Measurements from ENCODE around the gene LRRC51. TPM values are rescaled to one million over a fixed set of nuclear protein-coding genes. Genes with fewer than 3 reads are reported as not detected.
A peak's percentile ranks its signal among the peaks of the same experiment; 100 is the strongest.

Gene LRRC51
- total and polyA plus RNA-seq, 3 donors from 2014 or later = 50.8 to 200 (median 84.6) TPM

DNA sequence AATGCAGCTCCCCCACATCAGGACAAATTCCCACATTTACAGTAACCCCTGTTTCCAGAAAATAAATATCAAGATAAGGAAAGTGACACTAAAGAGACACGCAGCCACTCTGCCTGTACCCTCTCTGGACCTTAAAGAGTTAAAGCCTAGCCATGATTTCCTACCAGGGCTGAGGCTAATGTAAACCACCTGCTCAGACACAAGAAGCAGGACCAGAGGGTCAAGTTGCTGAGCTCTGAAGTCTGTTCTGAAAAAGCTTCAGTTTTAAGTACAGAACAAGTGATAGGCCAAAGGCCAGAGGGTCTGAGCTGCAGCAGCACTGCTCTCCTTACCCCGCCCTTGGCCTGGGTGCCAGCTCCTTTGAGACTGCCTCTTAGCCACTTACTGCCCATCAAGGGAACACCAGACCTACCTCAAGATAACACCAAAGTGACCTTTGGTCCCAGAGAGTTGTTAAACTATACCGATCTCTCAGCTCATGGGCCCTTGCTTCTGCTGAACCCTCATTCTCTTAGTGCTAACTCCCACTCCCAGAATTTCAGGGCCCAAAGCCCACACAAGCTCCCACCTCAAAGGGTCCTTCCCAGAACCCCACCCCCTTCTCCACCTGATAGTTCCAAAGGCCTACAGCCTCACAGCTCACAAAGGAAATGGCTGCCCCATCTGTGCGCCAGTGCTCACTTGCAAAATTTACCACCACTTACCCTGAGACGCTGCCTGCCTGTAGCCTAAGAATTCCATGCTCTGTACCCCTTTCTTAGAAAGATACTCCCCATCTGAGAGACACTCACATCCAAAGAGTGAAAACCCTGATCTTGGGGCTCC, 41.4 kb upstream of the LRRC51 start:
- Histone ChIP-seq H3K4me1 (peaks cover 39% of the 10 kb centered on the region), H3K4me3 (peak overlapping the region; percentile 67 to 70), H3K27me3 (no peaks in the 10 kb centered on the region), H3K27ac (peak overlapping the region; percentile 97 to 98), H3K36me3 (ENCODE audit: low read depth, missing control alignments) (no peaks in the 10 kb centered on the region), H3K9me3 (no peaks in the 10 kb centered on the region)
- intact Hi-C loops (cut with DNase I; ENCODE audit: low total_unique reads) = no loop called here
- peak; percentile 57 for DNase-seq
- WGBS, 2 donors = 32 to 46% methylated on average over 5 of the region's 5 CpGs
- no peak for TF ChIP-seq POLR2A (IDR thresholded peaks at IDR 0.05)

DNA sequence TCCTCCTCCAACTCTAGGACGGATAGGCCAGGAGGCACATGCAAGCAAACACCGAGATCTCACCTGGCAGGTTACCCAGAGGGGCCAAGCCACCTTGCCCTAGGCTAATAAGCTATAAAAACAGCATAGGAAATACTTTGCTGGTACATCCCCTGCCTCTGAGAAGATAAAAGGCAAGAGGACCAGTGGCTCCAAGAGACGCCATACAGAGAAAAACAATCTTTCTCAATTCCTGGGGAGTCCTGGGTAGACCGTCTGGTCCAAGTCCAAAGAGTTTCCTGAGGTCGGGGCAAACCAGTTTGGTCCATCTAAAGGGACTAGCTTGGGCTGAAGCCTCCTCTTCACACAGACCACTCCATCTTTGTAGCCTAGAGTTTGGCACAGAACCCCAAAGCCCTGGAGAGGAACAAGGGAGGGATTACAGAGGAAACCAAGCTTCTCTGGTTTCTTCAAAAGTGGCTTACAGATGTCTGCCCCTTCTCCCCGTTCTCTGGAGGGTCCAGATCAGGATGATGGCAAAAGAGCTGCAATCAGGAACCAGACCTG, 40.7 kb upstream of the LRRC51 start:
- DNase-seq = no peak
- H3K27ac ChIP-seq = peak overlapping the region; percentile 97 to 98
- H3K9me3 ChIP-seq = no peaks in the 10 kb centered on the region
- intact Hi-C loops (cut with DNase I; ENCODE audit: low total_unique reads) = no loop called here
- TF ChIP-seq POLR2A (IDR thresholded peaks at IDR 0.05) = no peak
- TF ChIP-seq, protein P1, sequence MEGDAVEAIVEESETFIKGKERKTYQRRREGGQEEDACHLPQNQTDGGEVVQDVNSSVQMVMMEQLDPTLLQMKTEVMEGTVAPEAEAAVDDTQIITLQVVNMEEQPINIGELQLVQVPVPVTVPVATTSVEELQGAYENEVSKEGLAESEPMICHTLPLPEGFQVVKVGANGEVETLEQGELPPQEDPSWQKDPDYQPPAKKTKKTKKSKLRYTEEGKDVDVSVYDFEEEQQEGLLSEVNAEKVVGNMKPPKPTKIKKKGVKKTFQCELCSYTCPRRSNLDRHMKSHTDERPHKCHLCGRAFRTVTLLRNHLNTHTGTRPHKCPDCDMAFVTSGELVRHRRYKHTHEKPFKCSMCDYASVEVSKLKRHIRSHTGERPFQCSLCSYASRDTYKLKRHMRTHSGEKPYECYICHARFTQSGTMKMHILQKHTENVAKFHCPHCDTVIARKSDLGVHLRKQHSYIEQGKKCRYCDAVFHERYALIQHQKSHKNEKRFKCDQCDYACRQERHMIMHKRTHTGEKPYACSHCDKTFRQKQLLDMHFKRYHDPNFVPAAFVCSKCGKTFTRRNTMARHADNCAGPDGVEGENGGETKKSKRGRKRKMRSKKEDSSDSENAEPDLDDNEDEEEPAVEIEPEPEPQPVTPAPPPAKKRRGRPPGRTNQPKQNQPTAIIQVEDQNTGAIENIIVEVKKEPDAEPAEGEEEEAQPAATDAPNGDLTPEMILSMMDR (IDR thresholded peaks at IDR 0.05) = no peak
- WGBS, 2 donors = 16 to 18% methylated on average over 6 of the region's 6 CpGs
- no peaks in the 10 kb centered on the region for H3K36me3 ChIP-seq (ENCODE audit: low read depth, missing control alignments)
- peak overlapping the region; percentile 67 to 70 for H3K4me3 ChIP-seq
- H3K27me3 ChIP-seq = no peaks in the 10 kb centered on the region
- H3K4me1 ChIP-seq = peaks cover 42% of the 10 kb centered on the region

DNA sequence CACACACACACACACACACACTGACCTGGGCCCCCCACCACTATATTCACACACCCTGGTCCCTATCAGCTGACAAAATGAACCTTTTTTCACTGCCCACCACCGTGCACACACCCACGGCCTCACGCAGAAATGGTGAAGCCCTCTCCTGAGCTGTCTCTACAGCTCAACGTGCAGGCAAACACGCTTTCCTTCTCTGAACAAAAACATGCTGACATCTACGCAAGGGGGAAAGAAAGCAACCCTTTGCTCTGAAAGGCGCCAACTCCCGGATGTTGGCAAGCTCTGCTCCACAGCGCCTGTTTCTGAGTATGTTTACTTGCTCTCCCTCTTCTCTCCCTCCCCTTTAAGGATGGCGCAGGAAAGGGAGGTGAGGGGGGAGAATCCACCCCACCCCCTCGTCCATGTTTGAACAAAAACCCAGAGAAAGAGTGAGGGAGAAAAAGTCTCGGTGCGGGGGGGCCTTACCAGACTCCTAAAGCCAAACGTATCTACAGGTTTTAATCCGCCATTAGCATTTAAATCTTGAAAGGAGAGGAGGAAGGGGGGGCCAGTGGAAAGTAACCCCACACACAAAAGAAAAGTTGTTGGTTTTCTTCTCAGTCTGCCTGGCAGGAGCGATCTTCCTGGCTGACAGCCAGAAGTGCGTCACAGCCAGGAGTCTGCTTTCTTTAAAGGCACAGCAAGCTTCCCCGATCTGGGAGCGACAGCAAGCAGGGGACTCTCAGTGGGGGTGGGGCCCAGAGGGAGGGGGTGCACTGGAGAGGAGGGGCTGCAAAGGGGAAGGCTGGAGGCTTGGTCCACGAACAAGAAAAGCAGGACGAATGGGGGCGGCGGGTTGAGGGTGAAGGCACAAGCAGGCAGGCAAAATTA, 39.9 kb upstream of the LRRC51 start:
- peaks cover 43% of the 10 kb centered on the region for H3K4me1 ChIP-seq
- H3K36me3 ChIP-seq (ENCODE audit: low read depth, missing control alignments) = no peaks in the 10 kb centered on the region
- H3K9me3 ChIP-seq = no peaks in the 10 kb centered on the region
- DNase-seq = peak; percentile 96
- peak overlapping the region; percentile 67 to 70 for H3K4me3 ChIP-seq
- peak overlapping the region; percentile 97 to 98 for H3K27ac ChIP-seq
- TF ChIP-seq POLR2A (IDR thresholded peaks at IDR 0.05) = no peak
- TF ChIP-seq, protein P1 (IDR thresholded peaks at IDR 0.05) = no peak
- 0 to 1% methylated on average over 21 to 23 of the region's 23 CpGs for WGBS, 2 donors
- intact Hi-C loops (cut with DNase I; ENCODE audit: low total_unique reads) = no loop called here
- H3K27me3 ChIP-seq = no peaks in the 10 kb centered on the region

DNA sequence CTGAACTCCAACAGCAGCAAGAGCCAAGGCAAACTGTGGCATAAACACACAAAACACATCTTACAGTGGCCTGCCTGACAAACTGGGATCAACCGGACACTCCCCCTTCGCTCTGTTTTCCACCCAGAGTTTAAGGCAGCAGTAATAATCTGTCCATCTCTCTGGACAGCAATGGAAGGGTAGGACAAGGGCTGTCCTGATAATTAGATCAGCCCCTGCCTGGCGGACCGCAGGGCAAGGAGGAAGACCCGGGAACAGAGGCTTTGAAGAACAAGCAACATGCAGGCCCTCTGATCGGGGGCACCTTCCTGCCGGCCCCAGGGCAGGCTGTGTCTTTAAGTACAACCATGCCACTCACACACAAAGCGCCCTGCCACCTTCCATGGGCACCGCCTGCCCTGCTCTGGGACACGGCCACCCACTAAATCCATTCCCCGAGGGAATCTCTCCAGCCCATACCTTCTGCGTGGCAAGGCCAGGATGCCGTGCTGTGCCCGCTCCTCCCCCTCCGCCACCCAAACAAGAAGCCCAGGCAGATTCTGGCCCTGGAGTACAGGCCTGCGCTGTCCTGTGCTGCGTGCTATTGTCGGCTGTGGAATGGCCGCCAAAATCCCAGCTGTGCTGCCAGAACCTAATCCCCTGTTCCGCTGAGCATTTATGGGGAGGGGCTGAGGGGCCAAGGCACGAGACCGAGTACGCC, 39.1 kb upstream of the LRRC51 start:
- Histone ChIP-seq H3K4me3 (peak overlapping the region; percentile 67 to 70), H3K4me1 (peaks cover 43% of the 10 kb centered on the region), H3K27me3 (no peaks in the 10 kb centered on the region), H3K36me3 (ENCODE audit: low read depth, missing control alignments) (no peaks in the 10 kb centered on the region), H3K27ac (peak overlapping the region; percentile 97 to 98), H3K9me3 (no peaks in the 10 kb centered on the region)
- 2 to 3% methylated on average over 15 to 23 of the region's 23 CpGs for WGBS, 2 donors
- TF ChIP-seq, protein P1 (IDR thresholded peaks at IDR 0.05) = no peak
- TF ChIP-seq POLR2A (IDR thresholded peaks at IDR 0.05) = no peak
- intact Hi-C loops (cut with DNase I; ENCODE audit: low total_unique reads) = no loop called here
- DNase-seq = peak; percentile 75

Measured in testis (tissue), 3 donors.